ENCODE results near the gene RTL9.

DNA sequence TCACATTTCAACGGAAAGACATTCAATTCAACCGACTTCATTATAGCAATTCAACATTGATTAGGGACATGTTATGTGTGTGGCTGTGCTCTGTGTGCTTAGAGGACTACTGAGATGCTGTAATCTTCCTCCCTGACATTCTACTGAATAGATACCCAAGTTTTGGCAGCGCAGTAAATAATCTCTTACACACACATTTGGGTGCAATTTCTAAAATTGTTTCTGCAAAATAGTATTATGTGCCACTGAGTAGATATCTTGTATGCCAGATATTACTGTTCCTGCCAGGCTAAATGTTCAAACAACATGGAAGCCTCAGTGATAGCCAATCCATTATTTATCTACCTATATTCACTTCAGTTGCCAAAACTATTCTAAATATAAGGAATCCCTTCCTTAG, 41.3 kb downstream of the RTL9 start:
- no peak for TF ChIP-seq POLR2A (IDR thresholded peaks at IDR 0.05)
- TF ChIP-seq, protein P1, sequence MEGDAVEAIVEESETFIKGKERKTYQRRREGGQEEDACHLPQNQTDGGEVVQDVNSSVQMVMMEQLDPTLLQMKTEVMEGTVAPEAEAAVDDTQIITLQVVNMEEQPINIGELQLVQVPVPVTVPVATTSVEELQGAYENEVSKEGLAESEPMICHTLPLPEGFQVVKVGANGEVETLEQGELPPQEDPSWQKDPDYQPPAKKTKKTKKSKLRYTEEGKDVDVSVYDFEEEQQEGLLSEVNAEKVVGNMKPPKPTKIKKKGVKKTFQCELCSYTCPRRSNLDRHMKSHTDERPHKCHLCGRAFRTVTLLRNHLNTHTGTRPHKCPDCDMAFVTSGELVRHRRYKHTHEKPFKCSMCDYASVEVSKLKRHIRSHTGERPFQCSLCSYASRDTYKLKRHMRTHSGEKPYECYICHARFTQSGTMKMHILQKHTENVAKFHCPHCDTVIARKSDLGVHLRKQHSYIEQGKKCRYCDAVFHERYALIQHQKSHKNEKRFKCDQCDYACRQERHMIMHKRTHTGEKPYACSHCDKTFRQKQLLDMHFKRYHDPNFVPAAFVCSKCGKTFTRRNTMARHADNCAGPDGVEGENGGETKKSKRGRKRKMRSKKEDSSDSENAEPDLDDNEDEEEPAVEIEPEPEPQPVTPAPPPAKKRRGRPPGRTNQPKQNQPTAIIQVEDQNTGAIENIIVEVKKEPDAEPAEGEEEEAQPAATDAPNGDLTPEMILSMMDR (IDR thresholded peaks at IDR 0.05): no peak
